Muscle of arm (tissue), 14 donors: ENCODE data around the gene TNP2. TPM values are rescaled to one million over a fixed set of nuclear protein-coding genes. Genes with fewer than 3 reads are reported as not detected.

ENCODE experiments used
- DNase-seq: peaks from one replicate; pipeline ENCODE4 v3.0.0-alpha.2; 2013
- long read RNA-seq, 11 donors: transcript quantifications; one replicate each; lab custom pipeline, GENCODE V29; 2026
- polyA plus RNA-seq, 12 donors: library from polyadenylated mRNA; unstranded; fragments of 120-200 nt; gene quantifications; one replicate each; pipeline ENCODE4 v1.2.1, GENCODE V29; 2013; ENCODE audit not compliant: insufficient read length in 12 of 12

TNP2 gene
- polyA plus RNA-seq: not detected
- long read RNA-seq, donor 1: 0 reads
- long read RNA-seq, donor 2: 0 reads
- long read RNA-seq, donor 3: 0 reads
- long read RNA-seq, donor 4: 0 reads
- long read RNA-seq, donor 5: 0 reads
- long read RNA-seq, donor 6: 0 reads
- long read RNA-seq, donor 7: 0 reads
- long read RNA-seq, donor 8: 0 reads
- long read RNA-seq, donor 9: 0 reads
- long read RNA-seq, donor 10: 0 reads
- long read RNA-seq, donor 11: 0 reads

- no peak for DNase-seq
Measured at GRCh38 chr16:11268921-11269375, at the start of gene TNP2. Gene TNP2 (minus strand): TSS chr16:11269325. CDS start chr16:11269262, 63 bp downstream.

- no peak for DNase-seq
Measured at GRCh38 chr16:11318817-11319216, 49.7 kb upstream of the TNP2 start.

GRCh38 chr16:11316331-11317015 is 47.3 kb upstream of the TNP2 start:
- no peak for DNase-seq

GRCh38 chr16:11315510-11315909 is 46.4 kb upstream of the TNP2 start:
- no peak for DNase-seq

DNA sequence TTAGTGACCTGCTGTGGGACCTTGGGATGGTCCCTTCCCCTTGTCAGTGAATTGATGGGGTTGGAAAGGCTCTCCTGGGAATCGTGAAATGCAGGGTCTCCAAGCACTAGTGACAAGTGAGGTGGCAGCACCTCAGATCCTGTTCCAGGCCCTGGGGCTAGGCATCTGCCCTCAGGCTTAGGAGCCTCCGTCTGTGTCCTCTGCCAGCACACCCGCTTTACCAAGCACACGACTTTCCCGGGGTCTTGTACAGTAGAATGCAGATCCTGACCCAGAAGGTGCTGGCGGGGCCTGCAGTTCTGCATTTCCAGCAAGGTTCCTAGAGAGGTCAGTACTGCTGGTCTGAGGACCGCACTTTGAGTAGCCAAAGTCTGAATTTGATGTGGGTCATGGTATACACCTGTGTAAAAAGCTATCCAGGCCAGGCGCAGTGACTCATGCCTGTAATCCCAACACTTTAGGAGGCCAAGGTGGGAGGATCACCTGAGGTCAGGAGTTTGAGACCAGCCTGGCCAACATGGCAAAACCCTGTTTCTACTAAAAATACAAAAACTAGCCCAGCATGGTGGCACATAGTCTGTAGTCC is 45.3 kb upstream of the TNP2 start:
- no peak for DNase-seq

DNA sequence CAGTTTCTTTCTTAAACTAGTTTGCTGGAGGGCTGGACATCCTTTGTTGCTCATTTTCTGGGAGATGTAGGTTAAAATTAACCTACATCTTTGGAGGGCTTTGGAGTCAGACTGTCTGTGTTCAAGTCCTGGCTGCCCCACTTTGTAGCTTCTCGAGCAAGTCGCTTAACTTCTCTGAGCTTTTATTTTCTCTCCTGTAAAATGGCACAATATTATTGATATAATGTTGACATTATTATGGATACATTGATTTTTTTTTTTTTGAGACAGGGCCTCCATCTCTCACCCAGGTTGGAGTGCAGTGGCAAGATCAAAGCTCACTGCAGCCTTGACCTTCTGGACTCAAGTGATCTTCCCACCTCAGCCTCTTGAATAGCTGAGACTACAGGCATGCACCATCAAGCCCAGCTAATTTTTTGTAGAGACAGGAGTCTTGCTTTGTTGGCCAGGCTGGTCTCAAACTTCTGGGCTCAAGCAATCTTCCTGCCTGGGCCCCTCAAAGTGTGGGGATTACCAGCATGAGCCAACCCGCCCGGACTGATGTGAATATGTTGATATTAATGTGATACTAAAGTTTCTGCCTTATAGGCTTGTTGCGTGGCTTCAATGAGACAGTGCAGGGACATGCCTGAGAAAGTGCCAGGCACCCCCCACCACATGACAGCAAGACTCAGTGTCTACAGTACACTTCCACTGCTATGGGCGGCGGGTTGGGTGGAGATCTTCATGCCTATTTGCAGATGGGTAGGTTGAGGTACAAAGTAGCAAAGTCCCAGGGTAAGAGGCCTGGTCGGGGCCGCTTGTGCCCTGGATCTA is 44.6 kb upstream of the TNP2 start:
- DNase-seq: no peak

GRCh38 chr16:11312718-11313492 is 43.8 kb upstream of the TNP2 start:
- no peak for DNase-seq

GRCh38 chr16:11310997-11311561 is 42.0 kb upstream of the TNP2 start:
- no peak for DNase-seq

- DNase-seq: no peak
Measured at GRCh38 chr16:11310634-11310977, 41.5 kb upstream of the TNP2 start.

- no peak for DNase-seq
Measured at GRCh38 chr16:11309895-11310633, 40.9 kb upstream of the TNP2 start.

DNA sequence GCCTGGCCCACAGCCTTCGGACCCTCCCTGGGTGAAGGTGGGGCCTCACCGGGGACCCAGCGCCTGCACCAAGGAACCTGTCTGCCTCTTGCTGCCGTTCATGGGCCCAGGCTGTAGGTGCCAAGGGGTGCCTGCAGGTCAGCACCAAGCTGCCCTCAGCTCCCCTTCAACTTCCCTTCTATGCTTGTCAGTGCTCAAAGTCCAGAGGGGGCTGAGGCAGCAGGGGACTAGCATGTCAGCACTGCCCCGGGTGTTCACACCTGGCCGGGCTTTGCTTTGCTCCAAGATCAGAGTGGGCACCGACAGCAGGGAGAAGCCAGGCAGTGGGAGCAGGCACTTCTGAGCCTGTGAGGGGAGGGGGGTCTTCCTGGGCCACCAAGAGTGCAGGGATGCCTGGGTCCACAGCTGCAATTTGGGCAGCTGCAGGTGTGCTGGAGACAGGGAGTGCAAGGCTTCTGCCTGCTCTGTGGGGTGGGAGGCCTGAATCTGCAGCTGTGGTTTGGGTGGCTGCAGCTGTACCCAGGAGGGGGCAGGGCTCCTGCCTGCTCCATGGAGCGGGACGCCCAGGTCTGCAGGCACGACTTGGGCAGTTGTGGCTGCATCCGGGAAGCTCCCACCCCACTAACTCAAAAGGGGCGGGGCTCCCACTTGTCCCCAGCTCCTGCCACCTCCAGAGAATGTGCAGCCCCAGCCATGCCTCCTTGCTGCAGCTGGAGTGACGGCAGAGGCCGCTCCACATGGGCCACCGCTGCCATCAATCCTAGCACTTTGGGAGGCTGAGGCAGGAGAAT is 39.6 kb upstream of the TNP2 start:
- DNase-seq: no peak

- no peak for DNase-seq
Measured at GRCh38 chr16:11307639-11308492, 38.7 kb upstream of the TNP2 start.

- no peak for DNase-seq
Measured at GRCh38 chr16:11306997-11307638, 38.0 kb upstream of the TNP2 start.

DNA sequence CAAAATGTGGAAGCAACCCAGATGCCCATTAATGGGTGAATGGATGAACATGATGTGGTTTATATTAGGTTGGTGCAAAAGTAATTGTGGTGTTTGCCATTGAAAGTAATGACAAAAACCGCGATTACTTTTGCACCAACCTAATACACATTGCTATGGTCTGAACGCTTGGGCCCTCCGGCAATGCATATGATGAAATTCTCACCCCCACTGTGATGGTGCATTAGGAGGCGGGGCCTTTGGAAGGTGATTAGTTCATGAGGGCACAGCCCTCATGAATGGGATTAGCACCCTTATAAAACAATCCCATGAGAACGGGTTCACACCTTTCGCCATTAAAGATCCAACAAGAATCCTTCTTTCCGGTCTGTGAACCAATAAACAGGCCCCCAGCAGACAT is 37.3 kb upstream of the TNP2 start:
- no peak for DNase-seq

DNA sequence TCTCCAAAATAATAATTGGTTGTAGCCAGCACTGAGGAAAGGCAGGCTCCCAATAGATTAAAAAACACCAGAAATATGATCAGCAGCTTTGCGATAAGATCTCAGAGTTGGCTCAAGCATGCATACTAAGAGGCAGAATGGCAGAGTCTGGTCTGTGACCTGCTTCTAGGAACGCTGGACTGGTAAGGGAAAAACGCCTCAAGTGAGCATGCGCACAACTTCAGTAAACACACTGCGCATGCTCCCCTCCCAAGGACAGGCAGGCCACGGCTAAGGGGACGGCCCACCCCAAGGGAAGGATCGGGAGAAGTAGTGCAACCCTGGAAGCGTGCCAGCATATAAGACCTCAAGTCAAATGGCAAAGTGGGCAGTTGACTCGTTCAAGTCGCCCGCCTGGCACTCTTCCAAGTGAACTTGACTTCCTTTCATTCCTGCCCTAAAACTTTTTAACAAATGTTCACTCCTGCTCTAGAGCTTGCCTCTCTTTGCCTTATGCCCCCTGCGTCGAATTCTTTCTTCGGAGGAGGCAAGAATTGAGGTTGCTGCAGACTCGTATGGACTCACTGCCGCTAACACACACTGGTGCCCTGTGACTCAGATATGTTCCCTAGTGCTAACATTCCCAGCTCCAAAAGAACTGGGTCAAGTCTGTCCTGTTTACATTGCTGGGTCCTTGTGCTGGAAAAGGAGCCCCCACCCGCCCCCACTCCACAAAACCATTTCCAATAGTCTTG is 34.4 kb upstream of the TNP2 start:
- no peak for DNase-seq

- DNase-seq: no peak
Measured at GRCh38 chr16:11302977-11303376, 33.9 kb upstream of the TNP2 start.
